ENCODE results near the gene SFXN3. TPM values are rescaled to one million over a fixed set of nuclear protein-coding genes. Genes with fewer than 3 reads are reported as not detected.
A peak's percentile ranks its signal among the peaks of the same experiment; 100 is the strongest.

Gene SFXN3
- total and polyA plus RNA-seq, 2 of the 13 experiments (the other 11 are each of a cell fraction or from before 2014, with no cell fraction given), result 16.8 to 71.5 TPM

DNA sequence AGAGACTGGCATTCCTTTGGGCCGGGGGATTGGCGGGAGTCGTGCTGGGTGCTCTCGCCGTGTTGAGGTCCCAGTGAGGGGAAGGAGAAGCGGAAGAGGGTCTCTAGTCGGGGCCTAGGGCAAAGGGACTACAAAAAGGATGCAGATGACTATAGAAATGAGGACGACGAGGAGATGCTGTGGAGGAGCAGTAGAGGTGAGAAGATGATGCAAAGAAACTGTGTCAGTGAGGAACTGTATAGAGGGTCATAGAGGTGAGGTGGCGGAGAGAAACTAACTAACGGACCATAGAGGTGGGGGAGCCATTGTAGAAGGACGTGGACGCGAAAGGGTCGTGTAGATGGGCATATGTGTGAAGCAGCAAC is 43.4 kb upstream of the SFXN3 start (continued):
- TF ChIP-seq, protein P1, sequence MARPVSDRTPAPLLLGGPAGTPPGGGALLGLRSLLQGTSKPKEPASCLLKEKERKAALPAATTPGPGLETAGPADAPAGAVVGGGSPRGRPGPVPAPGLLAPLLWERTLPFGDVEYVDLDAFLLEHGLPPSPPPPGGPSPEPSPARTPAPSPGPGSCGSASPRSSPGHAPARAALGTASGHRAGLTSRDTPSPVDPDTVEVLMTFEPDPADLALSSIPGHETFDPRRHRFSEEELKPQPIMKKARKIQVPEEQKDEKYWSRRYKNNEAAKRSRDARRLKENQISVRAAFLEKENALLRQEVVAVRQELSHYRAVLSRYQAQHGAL (CRISPR knock-in tag; IDR thresholded peaks at IDR 0.05; ENCODE audit: not compliant biosample characterization), result no peak
- TF ChIP-seq ZBTB20 (CRISPR knock-in tag; IDR thresholded peaks at IDR 0.05; ENCODE audit: borderline replicate concordance, low read depth) (peak; percentile 11; the same call in 1 of the 2 replicates), ARID4A (CRISPR knock-in tag; IDR thresholded peaks at IDR 0.05; ENCODE audit: borderline replicate concordance) (peak; percentile 69; the same call in 1 of the 2 replicates), CREB1 (IDR thresholded peaks at IDR 0.05) (no peak), CREB1 (CRISPR knock-in tag; IDR thresholded peaks at IDR 0.05) (0 out of 2 replicates have a peak, but pooled peaks have one; percentile 29), ZNF781 (CRISPR knock-in tag; IDR thresholded peaks at IDR 0.05; ENCODE audit: borderline replicate concordance, not compliant biosample characterization) (no peak)

GRCh38 chr10:100988166-100988565 is 42.9 kb upstream of the SFXN3 start:
- Histone ChIP-seq H3K9me3 (ENCODE audit: low read length) (no peaks in the 10 kb centered on the region), H3K9ac (ENCODE audit: insufficient read depth, low read depth, low read length) (peak overlapping the region; percentile 83), H3K27ac (ENCODE audit: extremely low read length, insufficient read depth, low read length) (peak overlapping the region; percentile 83), H2AFZ (ENCODE audit: low read length) (no peak overlapping the region), H3K4me1 (ENCODE audit: insufficient read depth, low read length) (peaks cover 53% of the 10 kb centered on the region), H3K79me2 (ENCODE audit: insufficient read depth, low read length) (peaks cover 50% of the 10 kb centered on the region), H3K4me2 (ENCODE audit: low read depth, low read length) (peak overlapping the region; percentile 97), H4K20me1 (ENCODE audit: insufficient read depth, low read length) (no peaks in the 10 kb centered on the region), H3K27me3 (ENCODE audit: control insufficient read depth in 1 of 2, insufficient read depth in 2 of 2, low read length in 2 of 2) (no peaks in the 10 kb centered on the region; a peak in 1 of 5 replicates), H3K36me3 (replicated peaks in 1 of 2; ENCODE audit: control insufficient read depth in 1 of 2, insufficient read depth in 2 of 2, low read length in 2 of 2) (peaks cover 14 to 50% of the 10 kb centered on the region in 2 experiments), H3K4me3 (replicated peaks in 1 of 3; ENCODE audit: insufficient read depth in 1 of 3, low read depth in 2 of 3, low read length in 3 of 3) (peak overlapping the region; percentile 77 to 96 (median 91))
- ChIA-PET CTCF (ENCODE audit: low intra/inter-chr PET ratio, low total read pairs) (interaction anchor here (0.8 kb wide), 1 partner anchor 17 kb away, joined by 3 read pairs; no protein-coding TSS in a partner anchor), POLR2A (interaction anchor here (5.1 to 23.0 kb wide), 2 partner anchors 10 to 19 kb away, joined by 54 to 277 read pairs; partner anchors contain the start of genes LZTS2 and SEMA4G)
- intact Hi-C loops (cut with micrococcal nuclease; ENCODE audit: unreplicated experiment) (no loop called here), in situ Hi-C loops (cut with HindIII; ENCODE audit: extremely low pct_ligation_motif_present, low pct_unique_long_range_greater_than_20kb) (no loop called here)
- BruUV-seq (replicated peaks), result no TSS peak
- 37% methylated on average over 3 of the region's 10 CpGs for WGBS (ENCODE audit: low lambda C conversion rate)
- DNase-seq (ENCODE audit: low spot score) (no peak), ATAC-seq (no peak), FAIRE-seq (no peak)
- TF ChIP-seq BHLHE40 (IDR thresholded peaks at IDR 0.05; ENCODE audit: low read length), result no peak
- no peak for TF ChIP-seq CREB1 (IDR thresholded peaks at IDR 0.05)
- no peak for TF ChIP-seq CREB1 (CRISPR knock-in tag; IDR thresholded peaks at IDR 0.05)
- TF ChIP-seq MXI1 (IDR thresholded peaks at IDR 0.05; ENCODE audit: borderline replicate concordance, low read depth, low read length), result no peak
- TF ChIP-seq ZNF207 (IDR thresholded peaks at IDR 0.05; ENCODE audit: borderline replicate concordance), result no peak
- TF ChIP-seq NKX3-1 (CRISPR knock-in tag; IDR thresholded peaks at IDR 0.05), result no peak
- TF ChIP-seq TFDP2 (CRISPR knock-in tag; IDR thresholded peaks at IDR 0.05), result no peak
- TF ChIP-seq IRX3 (CRISPR knock-in tag; IDR thresholded peaks at IDR 0.05; ENCODE audit: borderline replicate concordance, low read depth), result no peak
- TF ChIP-seq ZNF34 (CRISPR knock-in tag; IDR thresholded peaks at IDR 0.05; ENCODE audit: borderline replicate concordance), result no peak
- TF ChIP-seq ZNF678 (CRISPR knock-in tag; IDR thresholded peaks at IDR 0.05), result no peak
- TF ChIP-seq ELF4 (CRISPR knock-in tag; IDR thresholded peaks at IDR 0.05; ENCODE audit: borderline replicate concordance), result no peak
- TF ChIP-seq POLR2AphosphoS5 (IDR thresholded peaks at IDR 0.05; ENCODE audit: low read depth, low read length), result no peak
- TF ChIP-seq SSRP1 (CRISPR knock-in tag; IDR thresholded peaks at IDR 0.05), result no peak
- no peak for TF ChIP-seq NFKB2 (CRISPR knock-in tag; IDR thresholded peaks at IDR 0.05; ENCODE audit: borderline replicate concordance)
- TF ChIP-seq PAF1 (CRISPR knock-in tag; IDR thresholded peaks at IDR 0.05), result no peak
